Pancreas (tissue), 10 donors: ENCODE data around the gene OR51B5. TPM values are rescaled to one million over a fixed set of nuclear protein-coding genes. Genes with fewer than 3 reads are reported as not detected.
"Not testable (repeated sequence)": the region's sequence is repeated elsewhere in the genome, so short reads cannot be mapped to it uniquely, and the experiment has no call there.

Experiments
- ATAC-seq, 4 donors: fragments of 200-7000 bp; cut with Tn5 transposase; one replicate each; pipeline versions ENCODE4 v1.8.0 to v1.9.1; 2020; ENCODE audit warnings: mild to moderate bottlenecking in 4 of 4, moderate library complexity in 4 of 4
- DNase-seq, 6 donors: peaks; one replicate each; pipeline ENCODE4 v3.0.0-alpha.2; 2020
- FAIRE-seq: peaks from 2 replicates; lab custom pipeline; 2012; peaks lifted over from hg19 to GRCh38; lab: Jason Lieb, UNC
- H3K27ac ChIP-seq, 4 donors: fragments of 200-600 bp; sonication (generic); 1 replicate in 3 of 4; 2 replicates in 1 of 4; pipeline versions ENCODE4 v1.5.0 to v1.8.0; 2020
- H3K27me3 ChIP-seq, 4 donors: fragments of 200-600 bp; one replicate each; pipeline ENCODE4 v1.8.0; 2021
- H3K36me3 ChIP-seq, 3 donors: fragments of 200-600 bp; sonication (generic) in 1 of 3; one replicate each; pipeline versions ENCODE4 v1.5.0 to v1.8.0; 2020 to 2021
- H3K4me1 ChIP-seq, 3 donors: fragments of 200-600 bp; one replicate each; pipeline ENCODE4 v1.8.0; 2021
- H3K4me3 ChIP-seq, 4 donors: fragments of 200-600 bp; sonication (generic) in 2 of 4; one replicate each; pipeline versions ENCODE4 v1.5.0 to v1.8.0; 2020 to 2021
- H3K9me3 ChIP-seq, 4 donors: fragments of 200-600 bp; one replicate each; pipeline ENCODE4 v1.8.0; 2021
- WGBS, 2 donors: extraction: QIAGEN DNeasy Blood & Tissue Kit; methylation state at CpG; one replicate each; pipeline ENCODE4 v1.1.7; 2013; 5-methylcytosine and 5-hydroxymethylcytosine counted together
- intact Hi-C, 3 donors: fragments of 100-400 bp; cut with DNase I; formaldehyde crosslinking; loops; one replicate each; pipeline versions ENCODE4 v1.11.1 to v1.14.2; 2022
- polyA plus RNA-seq, 2 donors: library from polyadenylated mRNA; stranded (reverse); fragments of 200-250 nt; gene quantifications; one replicate each; pipeline ENCODE4 v1.2.3, GENCODE V29; 2013
- total RNA-seq, 6 donors: library from RNA; stranded (reverse); fragmentation: NEBNext Ultra II Directional in 4 of 6; extraction: Animal tissue kit (Norgen Biotek cat#: 25700) in 4 of 6; gene quantifications; one replicate each; pipeline versions ENCODE4 v1.2.1 to v1.2.4, GENCODE V29; 2021 to 2023
- TF ChIP-seq, protein P1 (sequence below), 4 donors: fragments of 200-600 bp; sonication (generic) in 3 of 4; IDR thresholded peaks; one replicate each; pipeline versions ENCODE4 v1.5.0 to v1.8.0; 2021; ENCODE audit warnings: antibody characterized with exemption in 4 of 4
- donor health status: healthy with polysubstance abuse.
- donor health status: DM: no; HTN: no; CAD: no; lungs with moderate emphysema.
- donor health status: DM: no; HTN: no; CAD: no.
- donor health status: control.
- donor health status: control.
- donor health status: Bipolar disorder and iron deficiency.
- donor health status: DM: yes; HTN: yes; CAD: no.
- donor health status: DM: no; HTN: no; CAD: no.
- donor health status: DM: no; HTN: no; CAD: no.
- donor health status: DM: yes; HTN: yes; CAD: no.

The OR51B5 gene
- total and polyA plus RNA-seq, 8 donors: 0.05 to 0.24 (median 0.17) TPM; not detected in 4

DNA sequence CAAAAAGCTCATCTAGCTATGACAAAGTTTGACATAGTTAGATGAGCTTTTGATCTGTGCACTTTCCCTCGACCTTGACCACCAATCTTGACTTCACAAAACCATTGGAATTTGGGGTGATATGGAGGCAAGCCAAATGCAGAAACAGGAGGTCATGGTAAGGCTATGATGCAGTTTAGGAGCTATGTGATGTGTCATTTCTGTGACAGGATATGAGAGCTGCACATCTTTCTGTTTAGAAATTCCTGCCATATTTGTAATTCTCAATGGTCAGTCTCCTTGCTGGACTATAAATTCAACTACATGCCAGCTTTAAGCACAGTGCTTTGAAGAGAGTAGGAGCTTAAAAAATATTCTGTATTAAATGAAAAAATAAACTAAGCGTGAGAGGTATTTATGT lies 20.9 kb upstream of the OR51B5 start:
- no peaks in the 10 kb centered on the region for H3K4me1 ChIP-seq
- ATAC-seq (no peak), DNase-seq (no peak), FAIRE-seq (no peak)
- TF ChIP-seq, protein P1, sequence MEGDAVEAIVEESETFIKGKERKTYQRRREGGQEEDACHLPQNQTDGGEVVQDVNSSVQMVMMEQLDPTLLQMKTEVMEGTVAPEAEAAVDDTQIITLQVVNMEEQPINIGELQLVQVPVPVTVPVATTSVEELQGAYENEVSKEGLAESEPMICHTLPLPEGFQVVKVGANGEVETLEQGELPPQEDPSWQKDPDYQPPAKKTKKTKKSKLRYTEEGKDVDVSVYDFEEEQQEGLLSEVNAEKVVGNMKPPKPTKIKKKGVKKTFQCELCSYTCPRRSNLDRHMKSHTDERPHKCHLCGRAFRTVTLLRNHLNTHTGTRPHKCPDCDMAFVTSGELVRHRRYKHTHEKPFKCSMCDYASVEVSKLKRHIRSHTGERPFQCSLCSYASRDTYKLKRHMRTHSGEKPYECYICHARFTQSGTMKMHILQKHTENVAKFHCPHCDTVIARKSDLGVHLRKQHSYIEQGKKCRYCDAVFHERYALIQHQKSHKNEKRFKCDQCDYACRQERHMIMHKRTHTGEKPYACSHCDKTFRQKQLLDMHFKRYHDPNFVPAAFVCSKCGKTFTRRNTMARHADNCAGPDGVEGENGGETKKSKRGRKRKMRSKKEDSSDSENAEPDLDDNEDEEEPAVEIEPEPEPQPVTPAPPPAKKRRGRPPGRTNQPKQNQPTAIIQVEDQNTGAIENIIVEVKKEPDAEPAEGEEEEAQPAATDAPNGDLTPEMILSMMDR (IDR thresholded peaks at IDR 0.05): no peak
- intact Hi-C loops: no loop called here
- no peaks in the 10 kb centered on the region for H3K36me3 ChIP-seq
- 44 to 55% methylated on average over 2 of the region's 2 CpGs for WGBS, 2 donors
- no peaks in the 10 kb centered on the region for H3K27me3 ChIP-seq
- no peak overlapping the region for H3K27ac ChIP-seq
- H3K9me3 ChIP-seq: no peaks in the 10 kb centered on the region
- no peak overlapping the region for H3K4me3 ChIP-seq

DNA sequence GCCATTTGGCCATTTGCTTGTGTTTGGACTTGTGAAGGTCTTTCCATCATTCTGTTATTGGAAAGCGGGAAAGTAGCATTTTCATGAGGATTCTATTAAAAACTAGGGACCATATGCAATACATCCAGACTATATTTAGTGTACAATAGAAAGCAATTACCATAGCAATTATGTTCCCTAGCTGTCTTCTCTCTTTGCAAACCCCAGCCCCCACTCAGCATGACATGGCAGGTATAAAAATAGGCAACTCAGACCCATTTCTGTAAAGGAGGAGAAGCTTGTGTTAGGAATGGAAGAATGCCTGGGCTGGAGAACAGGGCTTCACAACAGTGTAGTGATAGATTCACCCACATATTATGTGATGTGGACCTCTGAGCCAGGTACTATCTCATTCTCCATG lies 20.4 kb upstream of the OR51B5 start:
- Histone ChIP-seq H3K27me3 (no peaks in the 10 kb centered on the region), H3K4me3 (no peak overlapping the region), H3K27ac (no peak overlapping the region), H3K36me3 (no peaks in the 10 kb centered on the region), H3K4me1 (no peaks in the 10 kb centered on the region), H3K9me3 (no peaks in the 10 kb centered on the region)
- WGBS, 2 donors: 83% methylated on average over 1 of the region's 1 CpG
- DNase-seq: no peak
- no peak for FAIRE-seq
- TF ChIP-seq, protein P1 (IDR thresholded peaks at IDR 0.05): no peak
- intact Hi-C loops: no loop called here
- ATAC-seq: no peak

DNA sequence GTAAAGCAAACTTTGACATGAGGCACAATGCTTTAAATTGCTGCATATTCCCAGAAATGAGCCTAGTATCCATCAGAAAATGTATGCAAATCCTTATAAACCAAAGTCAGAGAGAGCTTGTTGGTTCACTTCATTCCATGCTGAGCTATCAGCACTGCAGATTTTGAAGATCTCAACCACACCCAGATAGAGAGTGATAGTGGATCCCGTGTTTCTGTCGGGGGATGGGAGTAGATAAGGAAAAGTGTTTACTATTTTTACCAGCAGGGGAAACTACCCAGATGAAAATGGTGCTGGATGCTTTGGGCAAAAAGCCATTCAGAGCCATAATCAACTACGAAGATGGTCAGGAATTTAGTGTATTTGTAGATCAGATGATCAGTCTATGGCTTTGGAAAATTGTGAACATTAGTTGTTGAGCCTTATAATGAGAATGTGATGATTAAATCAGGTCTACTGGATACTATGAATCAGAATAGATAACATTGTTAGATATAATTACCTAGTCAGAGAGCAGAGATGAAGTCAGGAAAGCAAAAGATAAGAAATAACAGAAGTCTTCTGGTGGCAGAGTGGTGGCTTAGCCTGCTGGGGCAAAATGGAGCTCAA lies 18.8 kb upstream of the OR51B5 start:
- TF ChIP-seq, protein P1 (IDR thresholded peaks at IDR 0.05): no peak
- Histone ChIP-seq H3K9me3 (no peaks in the 10 kb centered on the region), H3K4me1 (no peaks in the 10 kb centered on the region), H3K27me3 (no peaks in the 10 kb centered on the region), H3K27ac (no peak overlapping the region), H3K36me3 (no peaks in the 10 kb centered on the region), H3K4me3 (no peak overlapping the region)
- WGBS, 2 donors: 42 to 53% methylated on average over 3 of the region's 3 CpGs
- intact Hi-C loops: no loop called here
- FAIRE-seq (no peak), DNase-seq (no peak), ATAC-seq (no peak)

DNA sequence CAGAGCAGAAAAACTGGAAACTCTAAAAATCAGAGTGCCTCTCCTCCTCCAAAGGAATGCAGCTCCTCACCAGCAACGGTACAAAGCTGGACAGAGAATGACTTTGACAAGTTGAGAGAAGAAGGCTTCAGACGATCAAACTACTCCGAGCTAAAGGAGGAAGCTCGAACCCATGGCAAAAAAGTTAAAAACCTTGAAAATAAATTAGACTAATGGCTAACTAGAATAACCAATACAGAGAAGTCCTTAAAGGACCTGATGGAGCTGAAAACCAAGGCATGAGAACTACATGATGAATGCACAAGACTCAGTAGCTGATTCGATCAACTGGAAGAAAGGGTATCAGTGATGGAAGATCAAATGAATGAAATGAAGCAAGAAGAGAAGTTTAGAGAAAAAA lies 12.7 kb upstream of the OR51B5 start:
- FAIRE-seq, H3K36me3 ChIP-seq, ATAC-seq, H3K4me1 ChIP-seq, intact Hi-C loops, H3K4me3 ChIP-seq, DNase-seq, H3K9me3 ChIP-seq, H3K27ac ChIP-seq, H3K27me3 ChIP-seq: not testable (repeated sequence)
- 65 to 68% methylated on average over 5 of the region's 5 CpGs for WGBS, 2 donors

DNA sequence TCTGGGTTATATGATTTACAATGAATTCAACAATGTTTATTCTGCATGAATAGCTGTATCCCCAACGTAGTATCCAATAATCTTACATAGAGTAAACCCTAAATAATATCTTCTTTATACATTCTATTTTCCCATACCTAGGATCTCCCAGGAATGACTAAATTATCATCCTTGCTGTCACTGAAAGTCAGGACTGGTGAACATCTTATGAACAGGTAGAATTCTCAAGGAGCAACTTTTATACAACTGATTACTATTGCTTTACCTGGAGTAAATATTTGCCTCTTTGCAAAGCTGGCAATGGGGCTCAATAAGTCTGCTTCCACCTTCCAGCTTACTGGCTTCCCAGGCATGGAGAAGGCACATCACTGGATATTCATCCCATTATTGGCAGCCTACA lies 7.9 kb upstream of the OR51B5 start, which contains the start of gene OR51B6:
TSS of gene OR51B6 (plus strand) at position 301 of the 400 bp plus-strand sequence. CDS start at position 301, 0 bp downstream.
- TF ChIP-seq, protein P1 (IDR thresholded peaks at IDR 0.05): no peak
- Histone ChIP-seq H3K4me1 (no peaks in the 10 kb centered on the region), H3K9me3 (no peaks in the 10 kb centered on the region), H3K27me3 (no peaks in the 10 kb centered on the region), H3K36me3 (no peaks in the 10 kb centered on the region), H3K4me3 (no peak within 1 kb of the TSS), H3K27ac (no peak within 1 kb of the TSS)
- 49 to 51% methylated on average over 1 of the region's 1 CpG for WGBS, 2 donors
- no peak for DNase-seq
- ATAC-seq: no peak
- intact Hi-C loops: no loop called here
- no peak for FAIRE-seq
